GM23248 (cell line): ENCODE data around the gene ZNF804B.

Experiments used
- EZH2 ChIP-seq: fragments of 200-600 bp; sonication (generic); IDR thresholded peaks from 2 replicates; pipeline ENCODE4 v1.6.1; 2018; ENCODE audit warnings: antibody characterized with exemption, mild to moderate bottlenecking; ENCODE audit not compliant: insufficient read depth, poor library complexity, severe bottlenecking
- EZH2phosphoT487 ChIP-seq: fragments of 200-600 bp; sonication (generic); IDR thresholded peaks from 2 replicates; pipeline ENCODE4 v1.6.1; 2018; ENCODE audit warnings: antibody characterized with exemption, moderate library complexity, mild to moderate bottlenecking, low read depth; ENCODE audit not compliant: insufficient read depth

DNA sequence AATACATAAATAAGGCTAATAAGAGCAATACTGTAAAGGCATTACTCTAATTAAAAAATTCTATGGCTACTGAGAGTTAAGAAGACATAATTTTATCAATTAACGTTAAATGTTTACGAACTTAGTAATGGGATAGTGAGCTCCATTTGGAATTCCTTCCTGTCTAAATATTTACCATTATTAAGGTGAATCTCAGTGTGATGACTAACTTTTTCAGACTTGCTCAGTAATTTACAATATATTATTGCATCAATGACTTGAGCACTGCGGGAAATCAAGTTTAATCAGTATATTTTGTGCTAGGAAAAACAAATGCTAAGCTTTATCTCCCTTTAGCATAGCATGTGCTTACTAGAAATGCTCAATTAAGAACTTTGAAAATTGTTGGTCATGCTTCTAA lies 318.5 kb downstream of the ZNF804B start:
- TF ChIP-seq EZH2 (no peak), EZH2phosphoT487 (no peak)
